PC-3 (cell line): Measurements from ENCODE around the gene NUBPL. TPM values are rescaled to one million over a fixed set of nuclear protein-coding genes. Genes with fewer than 3 reads are reported as not detected.

Experiments
- ATAC-seq: fragments of 200-7000 bp; cut with Tn5 transposase; 2 replicates; pipeline ENCODE4 v1.9.1; 2020; ENCODE audit warnings: mild to moderate bottlenecking, moderate library complexity
- BruUV-seq: library from RNA; stranded (reverse); fragments of 400-500 nt; replicated peaks from 2 replicates; lab custom pipeline; 2021; lab: Mats Ljungman, UMichigan
- CTCF ChIA-PET: fragments of 300-600 bp; sonication (Branson Sonifier 250); formaldehyde crosslinking; loops from one replicate; lab custom pipeline; 2022; ENCODE audit warnings: antibody characterized with exemption; lab: Charles Lee
- POLR2A ChIA-PET: fragments of 300-600 bp; sonication (Branson Sonifier 250); formaldehyde crosslinking; loops from one replicate; lab custom pipeline; 2022; ENCODE audit warnings: antibody characterized with exemption; ENCODE audit not compliant: unreplicated experiment; lab: Charles Lee
- DNase-seq: peaks from one replicate; pipeline ENCODE4 v3.0.0-alpha.2; 2015
- H2AFZ ChIP-seq: fragments of 300-600 bp; sonication (generic); 2 replicates; pipeline ENCODE4 v1.6.0; 2016; ENCODE audit warnings: antibody characterized with exemption, low read length
- H3F3A ChIP-seq: fragments of 300-600 bp; sonication (generic); one replicate; pipeline ENCODE4 v1.6.0; 2017; ENCODE audit warnings: antibody characterized with exemption, low read length, control low read depth, mild to moderate bottlenecking; ENCODE audit not compliant: unreplicated experiment
- H3K27ac ChIP-seq: fragments of 300-600 bp; sonication (generic); 2 replicates; pipeline ENCODE4 v1.5.1; 2016; ENCODE audit warnings: mild to moderate bottlenecking, low read length
- H3K27me3 ChIP-seq: fragments of 300-600 bp; sonication (generic); 2 replicates; pipeline ENCODE4 v1.6.1; 2016; ENCODE audit warnings: low read length, mixed read lengths
- H3K36me3 ChIP-seq: fragments of 300-600 bp; sonication (generic); 2 replicates; pipeline ENCODE4 v1.6.1; 2016; ENCODE audit warnings: low read depth, mixed run types, low read length, mixed read lengths
- H3K4me1 ChIP-seq: fragments of 300-600 bp; sonication (generic); 2 replicates; pipeline ENCODE4 v1.5.1; 2016; ENCODE audit warnings: low read length; ENCODE audit not compliant: insufficient read depth
- H3K4me2 ChIP-seq: fragments of 300-600 bp; sonication (generic); 2 replicates; pipeline ENCODE4 v1.6.0; 2016; ENCODE audit warnings: low read length
- H3K4me3 ChIP-seq: fragments of 300-600 bp; sonication (generic); 2 replicates; pipeline ENCODE4 v1.5.1; 2016; ENCODE audit warnings: mild to moderate bottlenecking, low read length, mixed read lengths
- H3K79me2 ChIP-seq: fragments of 300-600 bp; sonication (generic); 2 replicates; pipeline ENCODE4 v1.6.1; 2017; ENCODE audit warnings: low read length, mixed read lengths
- H3K9ac ChIP-seq: fragments of 300-600 bp; sonication (generic); 2 replicates; pipeline ENCODE4 v1.6.0; 2016; ENCODE audit warnings: mild to moderate bottlenecking, low read length
- H3K9me2 ChIP-seq: fragments of 300-600 bp; sonication (generic); replicated peaks from 2 replicates; pipeline ENCODE4 v1.6.1; 2016; ENCODE audit warnings: mixed run types, low read length, mixed read lengths
- H3K9me3 ChIP-seq: fragments of 300-600 bp; sonication (generic); 2 replicates; pipeline ENCODE4 v1.6.1; 2016; ENCODE audit warnings: low read length, mixed read lengths
- H4K20me1 ChIP-seq: fragments of 300-600 bp; sonication (generic); 2 replicates; pipeline ENCODE4 v1.6.1; 2016; ENCODE audit warnings: low read length, mixed read lengths
- CTCF ChIP-seq: fragments of 300-600 bp; sonication (generic); conservative IDR thresholded peaks from 2 replicates; pipeline ENCODE4 v1.5.1; 2017; ENCODE audit warnings: antibody characterized with exemption, low read depth, mild to moderate bottlenecking, low read length
- EZH2 ChIP-seq: fragments of 300-600 bp; sonication (generic); IDR thresholded peaks from one replicate; pipeline ENCODE4 v1.6.1; 2017; ENCODE audit warnings: antibody characterized with exemption, mild to moderate bottlenecking, low read length; ENCODE audit not compliant: unreplicated experiment
- EZH2phosphoT487 ChIP-seq: fragments of 300-600 bp; sonication (generic); IDR thresholded peaks from 2 replicates; pipeline ENCODE4 v1.6.1; 2018; ENCODE audit warnings: mild to moderate bottlenecking, antibody characterized with exemption, low read length, borderline replicate concordance
- intact Hi-C: fragments of 100-400 bp; cut with micrococcal nuclease; formaldehyde crosslinking; loops from 2 replicates; pipeline ENCODE4 v1.9.0; 2023
- total RNA-seq: library from RNA; depleted of rRNA; stranded (reverse); fragments of >200 nt; gene quantifications from 2 replicates; pipeline ENCODE4 v1.2.3, GENCODE V29; 2014

The NUBPL gene
- total RNA-seq, 1 experiment from 2014 or later: 14.9 TPM

- H3F3A ChIP-seq: no peaks in the 10 kb centered on the region
- intact Hi-C loops: no loop called here
- BruUV-seq: no TSS peak
Measured at GRCh38 chr14:31752867-31753661, 191.9 kb downstream of the NUBPL start.

GRCh38 chr14:31758941-31759340 lies 197.7 kb downstream of the NUBPL start:
- Histone ChIP-seq H3K36me3 (no peaks in the 10 kb centered on the region), H3K4me2 (no peak overlapping the region), H3K4me1 (no peaks in the 10 kb centered on the region), H3F3A (no peaks in the 10 kb centered on the region), H3K9me3 (no peaks in the 10 kb centered on the region), H3K27ac (no peak overlapping the region), H3K9me2 (no peaks in the 10 kb centered on the region), H4K20me1 (no peaks in the 10 kb centered on the region), H2AFZ (no peak overlapping the region), H3K4me3 (no peak overlapping the region), H3K9ac (no peak overlapping the region), H3K79me2 (no peaks in the 10 kb centered on the region), H3K27me3 (no peaks in the 10 kb centered on the region)
- intact Hi-C loops: no loop called here
- DNase-seq (no peak), ATAC-seq (no peak)
- ChIA-PET POLR2A (no interaction called here), CTCF (no interaction called here)
- BruUV-seq: no TSS peak
- TF ChIP-seq EZH2phosphoT487 (no peak), CTCF (no peak), EZH2 (no peak)

More at GRCh38 chr14:31752867-31753661, 191.9 kb downstream of the NUBPL start:
- ChIA-PET POLR2A (no interaction called here), CTCF (no interaction called here)
- Histone ChIP-seq H3K36me3 (peaks cover 7% of the 10 kb centered on the region; the same call in 1 of the 2 replicates), H3K4me3 (no peak overlapping the region), H3K27ac (no peak overlapping the region), H3K4me2 (no peak overlapping the region), H3K9me2 (no peaks in the 10 kb centered on the region), H3K27me3 (no peaks in the 10 kb centered on the region), H3K9ac (no peak overlapping the region), H2AFZ (no peak overlapping the region), H3K9me3 (peaks cover 10% of the 10 kb centered on the region), H3K79me2 (no peaks in the 10 kb centered on the region), H4K20me1 (no peaks in the 10 kb centered on the region), H3K4me1 (no peaks in the 10 kb centered on the region)
- DNase-seq (no peak), ATAC-seq (no peak)
- TF ChIP-seq EZH2 (no peak), EZH2phosphoT487 (no peak), CTCF (no peak)

GRCh38 chr14:31760277-31760676 lies 199.1 kb downstream of the NUBPL start:
- Histone ChIP-seq H3K9ac (no peak overlapping the region), H3K4me2 (no peak overlapping the region), H3F3A (no peaks in the 10 kb centered on the region), H3K9me2 (no peaks in the 10 kb centered on the region), H3K79me2 (no peaks in the 10 kb centered on the region), H3K27me3 (no peaks in the 10 kb centered on the region), H2AFZ (no peak overlapping the region), H3K4me1 (no peaks in the 10 kb centered on the region), H3K9me3 (no peaks in the 10 kb centered on the region), H3K27ac (no peak overlapping the region), H3K4me3 (no peak overlapping the region), H4K20me1 (no peaks in the 10 kb centered on the region), H3K36me3 (no peaks in the 10 kb centered on the region)
- no TSS peak for BruUV-seq
- TF ChIP-seq EZH2phosphoT487: no peak
- TF ChIP-seq EZH2: no peak
- no peak for TF ChIP-seq CTCF
- no peak for DNase-seq
- intact Hi-C loops: no loop called here
- no peak for ATAC-seq
- ChIA-PET POLR2A (no interaction called here), CTCF (no interaction called here)
